NOMO-1 (cell line): Measurements from ENCODE around the gene G6PC2.
"Not testable (repeated sequence)": the region's sequence is repeated elsewhere in the genome, so short reads cannot be mapped to it uniquely, and the experiment has no call there.

Experiments used
- DNase-seq, 2 experiments: peaks; one replicate each; lab custom pipeline; 2025; ENCODE audit not compliant: unreplicated experiment in 2 of 2; lab: John Stamatoyannopoulos, UW

The G6PC2 gene

GRCh38 chr2:168901003-168901402 is at the start of gene G6PC2:
Gene G6PC2, plus strand, starts transcription at chr2:168901291. Its CDS starts 41 bp downstream, at chr2:168901332.
- DNase-seq: no peak

GRCh38 chr2:168851674-168852320 is 49.3 kb upstream of the G6PC2 start:
- no peak for DNase-seq

GRCh38 chr2:168852481-168852880 is 48.6 kb upstream of the G6PC2 start:
- DNase-seq: no peak

GRCh38 chr2:168853471-168853870 is 47.6 kb upstream of the G6PC2 start:
- no peak for DNase-seq

- DNase-seq: no peak
These were observed 46.4 kb upstream of the G6PC2 start for GRCh38 chr2:168854651-168855050.

GRCh38 chr2:168855601-168856000 is 45.5 kb upstream of the G6PC2 start:
- DNase-seq: no peak

GRCh38 chr2:168858146-168858545 is 42.9 kb upstream of the G6PC2 start:
- no peak for DNase-seq

- DNase-seq: not testable (repeated sequence)
These were observed 33.9 kb upstream of the G6PC2 start for GRCh38 chr2:168867164-168867563.

GRCh38 chr2:168870369-168870768 is 30.7 kb upstream of the G6PC2 start:
- DNase-seq: not testable (repeated sequence)

GRCh38 chr2:168870824-168871223 is 30.3 kb upstream of the G6PC2 start:
- DNase-seq: not testable (repeated sequence)

- no peak for DNase-seq
These were observed 26.6 kb upstream of the G6PC2 start for GRCh38 chr2:168874368-168875054.

GRCh38 chr2:168882163-168882562 is 18.9 kb upstream of the G6PC2 start:
- not testable (repeated sequence) for DNase-seq

- DNase-seq: no peak
These were observed 16.1 kb upstream of the G6PC2 start for GRCh38 chr2:168884975-168885374.

GRCh38 chr2:168889635-168890005 is 11.5 kb upstream of the G6PC2 start:
- DNase-seq: no peak

GRCh38 chr2:168890006-168890782 is 10.9 kb upstream of the G6PC2 start, which contains the start of gene SPC25:
Gene SPC25, minus strand, starts transcription at chr2:168890430. Its CDS starts 911 bp downstream, at chr2:168889519.
- peak; percentile 97 for DNase-seq

- DNase-seq: no peak
These were observed 8.8 kb upstream of the G6PC2 start for GRCh38 chr2:168892327-168892726.

- no peak for DNase-seq
These were observed 7.0 kb upstream of the G6PC2 start for GRCh38 chr2:168894101-168894500.

GRCh38 chr2:168894720-168895119 is 6.4 kb upstream of the G6PC2 start:
- DNase-seq: no peak

- no peak for DNase-seq
These were observed 5.3 kb upstream of the G6PC2 start for GRCh38 chr2:168895771-168896170.

GRCh38 chr2:168896783-168897182 is 4.3 kb upstream of the G6PC2 start:
- peak; percentile 67 to 77 for DNase-seq

- no peak for DNase-seq
These were observed 3.6 kb upstream of the G6PC2 start for GRCh38 chr2:168897449-168897848.

GRCh38 chr2:168903888-168904287 is 2.8 kb downstream of the G6PC2 start:
- DNase-seq: no peak
